Endothelial cell of umbilical vein (primary cell): ENCODE data around the gene SORCS2. TPM values are rescaled to one million over a fixed set of nuclear protein-coding genes. Genes with fewer than 3 reads are reported as not detected.

ENCODE experiments used
- BruUV-seq: library from RNA; stranded (reverse); fragments of 400-500 nt; replicated peaks from 2 replicates; lab custom pipeline; 2021; lab: Mats Ljungman, UMichigan
- CTCF ChIA-PET: fragments of 300-600, 350-600 bp; sonication (Branson Sonifier 250); formaldehyde crosslinking; loops from one replicate; lab custom pipeline; 2021; ENCODE audit warnings: antibody characterized with exemption, inconsistent platforms; lab: Charles Lee
- POLR2A ChIA-PET: fragments of 300-600, 350-600 bp; sonication (Branson Sonifier 250); formaldehyde crosslinking; loops from one replicate; lab custom pipeline; 2021; ENCODE audit warnings: antibody characterized with exemption, inconsistent platforms; lab: Charles Lee
- DNase-seq: peaks from one replicate; pipeline ENCODE4 v3.0.0-alpha.2; 2011; ENCODE audit warnings: low read depth, low spot score
- FAIRE-seq: peaks from 2 replicates; lab custom pipeline; 2011; peaks lifted over from hg19 to GRCh38; lab: Jason Lieb, UNC
- H2AFZ ChIP-seq: 2 replicates; pipeline ENCODE4 v1.6.0; 2012; ENCODE audit warnings: low read depth, low read length, control low read depth, inconsistent platforms
- H3K27ac ChIP-seq: 2 replicates; pipeline ENCODE4 v1.5.1; 2011; ENCODE audit warnings: low read depth, mild to moderate bottlenecking, control low read depth, low read length, moderate library complexity; ENCODE audit not compliant: insufficient read depth
- H3K27me3 ChIP-seq, 2 experiments: 2 replicates each; pipeline versions ENCODE4 v1.6.0 to v1.6.1; 2011; ENCODE audit warnings: low read length in 2 of 2, mixed read lengths in 1 of 2; ENCODE audit not compliant: control insufficient read depth in 2 of 2, insufficient read depth in 2 of 2
- H3K36me3 ChIP-seq, 2 experiments: 2 replicates in 1 of 2; 3 replicates in 1 of 2; pipeline ENCODE4 v1.5.1; 2011; ENCODE audit warnings: low read length in 2 of 2, mild to moderate bottlenecking in 1 of 2, moderate library complexity in 1 of 2; ENCODE audit not compliant: control insufficient read depth in 2 of 2, insufficient read depth in 2 of 2; ENCODE audit errors: extremely low read depth in 1 of 2
- H3K4me1 ChIP-seq: 3 replicates; pipeline ENCODE4 v1.5.1; 2011; ENCODE audit warnings: mild to moderate bottlenecking, low read length; ENCODE audit not compliant: control insufficient read depth, insufficient read depth; ENCODE audit errors: extremely low read depth
- H3K4me2 ChIP-seq: 2 replicates; pipeline ENCODE4 v1.6.1; 2011; ENCODE audit warnings: low read length, control low read depth, mixed read lengths; ENCODE audit not compliant: insufficient read depth
- H3K4me3 ChIP-seq, 3 experiments: fragments of 200-600 bp in 1 of 3; sonication (generic), shearing (Covaris generic) in 1 of 3; replicated peaks in 1 of 3; 2 replicates each; pipeline ENCODE4 v1.5.1; 2011 to 2016; ENCODE audit warnings: control low read depth in 3 of 3, low read length in 3 of 3, mild to moderate bottlenecking in 2 of 3, inconsistent platforms in 1 of 3, low read depth in 1 of 3, moderate library complexity in 1 of 3; ENCODE audit not compliant: insufficient read depth in 1 of 3
- H3K79me2 ChIP-seq: 2 replicates; pipeline ENCODE4 v1.6.0; 2012; ENCODE audit warnings: low read length, inconsistent platforms; ENCODE audit not compliant: control insufficient read depth, insufficient read depth
- H3K9ac ChIP-seq: replicated peaks from 2 replicates; pipeline ENCODE3; 2011; ENCODE audit warnings: low read length, control low read depth; ENCODE audit not compliant: insufficient read depth; ENCODE audit errors: extremely low read depth
- H3K9me1 ChIP-seq: replicated peaks from 3 replicates; pipeline ENCODE4 v1.6.0; 2011; ENCODE audit warnings: mild to moderate bottlenecking, low read length; ENCODE audit not compliant: control insufficient read depth, insufficient read depth; ENCODE audit errors: extremely low read depth
- H3K9me3 ChIP-seq: replicated peaks from 2 replicates; pipeline ENCODE4 v1.5.1; 2012; ENCODE audit warnings: low read length, inconsistent platforms; ENCODE audit not compliant: control insufficient read depth, insufficient read depth
- H4K20me1 ChIP-seq: replicated peaks from 2 replicates; pipeline ENCODE3; 2011; ENCODE audit warnings: mild to moderate bottlenecking, low read length; ENCODE audit not compliant: control insufficient read depth, insufficient read depth; ENCODE audit errors: extremely low read depth
- CTCF ChIP-seq, 2 donors: IDR thresholded peaks; 1 replicate in 1 of 2; 2 replicates in 1 of 2; pipeline ENCODE4 v1.5.1; 2011; ENCODE audit warnings: low read length in 2 of 2, mild to moderate bottlenecking in 2 of 2, moderate library complexity in 2 of 2, control low read depth in 1 of 2, inconsistent platforms in 1 of 2, low read depth in 1 of 2; ENCODE audit not compliant: insufficient read depth in 1 of 2; ENCODE audit errors: extremely low read depth in 1 of 2
- EZH2 ChIP-seq: IDR thresholded peaks from 2 replicates; pipeline ENCODE4 v1.6.1; 2012; ENCODE audit warnings: borderline replicate concordance, low read depth, mild to moderate bottlenecking, moderate library complexity, low read length, inconsistent platforms; ENCODE audit not compliant: severe bottlenecking
- FOS ChIP-seq: IDR thresholded peaks from 2 replicates; pipeline ENCODE4 v1.6.1; 2011; ENCODE audit warnings: mild to moderate bottlenecking, low read length, moderate library complexity, borderline replicate concordance; ENCODE audit not compliant: insufficient read depth
- GATA2 ChIP-seq: IDR thresholded peaks from 2 replicates; pipeline ENCODE4 v1.7.0; 2011; ENCODE audit warnings: low read depth, mild to moderate bottlenecking, moderate library complexity, mixed read lengths, low read length; ENCODE audit not compliant: insufficient read length, insufficient read depth
- JUN ChIP-seq: IDR thresholded peaks from 2 replicates; pipeline ENCODE4 v1.6.1; 2011; ENCODE audit warnings: borderline replicate concordance, low read depth; ENCODE audit not compliant: insufficient read length, insufficient read depth
- MAX ChIP-seq: IDR thresholded peaks from 2 replicates; pipeline ENCODE4 v1.6.1; 2011; ENCODE audit not compliant: insufficient read depth, insufficient read length
- MYC ChIP-seq: IDR thresholded peaks from one replicate; pipeline ENCODE4 v1.6.1; 2011; ENCODE audit warnings: mild to moderate bottlenecking, low read depth, low read length
- POLR2A ChIP-seq: IDR thresholded peaks from 2 replicates; pipeline ENCODE4 v1.6.1; 2012; ENCODE audit warnings: low read depth, mild to moderate bottlenecking, control low read depth, low read length
- POLR2AphosphoS5 ChIP-seq: IDR thresholded peaks from 2 replicates; pipeline ENCODE4 v1.6.1; 2012; ENCODE audit warnings: low read depth, mild to moderate bottlenecking, control low read depth, low read length, moderate library complexity; ENCODE audit not compliant: insufficient read depth
- dilution Hi-C: fragments of 300-500 bp; cut with MboI; formaldehyde crosslinking; loops from one replicate; pipeline ENCODE4 v1.15.0; 2019; ENCODE audit warnings: low sequenced_read_pairs; ENCODE audit not compliant: extremely low pct_ligation_motif_present
- intact Hi-C: fragments of 100-400 bp; cut with micrococcal nuclease; formaldehyde crosslinking; loops from one replicate; pipeline ENCODE4 v1.10.0; 2022
- polyA plus RNA-seq, 4 experiments: library from polyadenylated mRNA; depleted of rRNA in 3 of 4; stranded (reverse) in 3 of 4; unstranded in 1 of 4; fragments of >200 nt; gene quantifications; 2 replicates each; pipeline versions ENCODE4 v1.2.1 to v1.2.3, GENCODE V29; 2011 to 2012; ENCODE audit warnings: missing spikeins in 1 of 4
- total RNA-seq: library from RNA; stranded (reverse); gene quantifications from 2 replicates; pipeline ENCODE4 v1.2.3, GENCODE V29; 2021

Gene SORCS2
- total and polyA plus RNA-seq, 2 donors (not counting 3 experiments of a cell fraction or from before 2014, with no cell fraction given): not detected

DNA sequence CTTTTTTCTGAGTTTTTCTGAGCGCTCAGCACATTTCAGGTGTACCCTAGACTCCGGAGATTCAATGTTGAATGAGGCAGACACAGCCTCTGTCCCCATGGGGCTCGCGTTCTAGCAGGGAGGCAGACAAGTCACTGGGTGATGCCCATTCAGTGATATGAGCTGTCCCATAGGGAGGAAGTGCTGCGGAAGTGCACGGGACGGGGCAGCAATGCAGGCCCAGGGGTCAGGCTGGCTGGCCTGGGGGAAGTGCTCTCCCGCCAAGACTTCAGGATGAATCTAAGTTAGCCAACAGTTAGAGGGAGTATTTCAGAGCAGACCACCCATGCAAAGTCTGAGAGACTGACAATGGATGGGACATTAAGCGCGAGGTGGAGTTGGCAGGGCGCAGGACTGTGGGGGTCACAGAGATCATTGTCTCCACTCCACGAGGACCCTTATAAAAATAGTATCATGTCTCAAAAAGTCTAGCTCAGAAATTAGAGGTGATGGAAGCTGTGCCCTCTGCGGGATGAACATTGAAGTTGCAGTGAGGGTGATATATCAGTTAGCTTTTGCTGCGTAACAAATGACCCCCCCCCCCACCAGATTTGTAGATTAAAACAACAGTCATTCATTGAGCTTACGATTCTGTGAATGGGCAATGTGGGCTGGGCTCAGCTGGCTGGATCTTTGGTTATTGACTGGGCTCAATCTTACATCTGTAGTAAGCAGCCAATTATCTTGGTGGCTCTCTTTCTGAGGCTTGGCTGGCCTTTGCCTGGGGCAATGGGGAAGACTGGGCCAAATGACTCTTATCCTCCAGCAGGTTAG lies 226.0 kb downstream of the SORCS2 start:
- Histone ChIP-seq H3K4me3 (no peak overlapping the region), H3K9me3 (no peaks in the 10 kb centered on the region), H4K20me1 (no peaks in the 10 kb centered on the region), H3K4me2 (no peak overlapping the region), H3K4me1 (no peaks in the 10 kb centered on the region), H3K27me3 (no peaks in the 10 kb centered on the region), H3K36me3 (no peaks in the 10 kb centered on the region), H3K79me2 (no peaks in the 10 kb centered on the region), H3K27ac (no peak overlapping the region), H3K9ac (no peak overlapping the region), H3K9me1 (no peaks in the 10 kb centered on the region), H2AFZ (no peak overlapping the region)
- DNase-seq: no peak
- ChIA-PET POLR2A (no interaction called here), CTCF (interaction anchor here (1.0 kb wide), 1 partner anchor 181 kb away, joined by 3 read pairs; no protein-coding TSS in a partner anchor)
- dilution Hi-C loops: no loop called here
- FAIRE-seq: no peak
- BruUV-seq: no TSS peak
- intact Hi-C loops: no loop called here
- TF ChIP-seq GATA2 (no peak), FOS (no peak), MYC (no peak), CTCF (IDR thresholded peaks at IDR 0.05; ENCODE audit: extremely low read depth in 1 of 2, insufficient read depth in 1 of 2, low read depth in 1 of 2, low read length in 2 of 2) (no peak), MAX (no peak), JUN (no peak), POLR2AphosphoS5 (no peak), EZH2 (no peak), POLR2A (no peak)
